ENCODE results near the gene DALRD3.

DALRD3 gene

GRCh38 chr3:49004352-49005302, 13.8 kb downstream of the DALRD3 start:
- DNase-seq: peak; percentile 27

- no peak for DNase-seq
Measured at GRCh38 chr3:49001155-49001554, 17.2 kb downstream of the DALRD3 start.

GRCh38 chr3:48999085-48999858, 19.1 kb downstream of the DALRD3 start:
- peak; percentile 35 for DNase-seq

GRCh38 chr3:48997714-48998637, 20.4 kb downstream of the DALRD3 start:
- DNase-seq: peak; percentile 68

- DNase-seq: no peak
Measured at GRCh38 chr3:48997102-48997635, 21.2 kb downstream of the DALRD3 start.

- DNase-seq: no peak
Measured at GRCh38 chr3:48996640-48997039, 21.7 kb downstream of the DALRD3 start.

- no peak for DNase-seq
Measured at GRCh38 chr3:48993834-48994233, 24.5 kb downstream of the DALRD3 start.

- no peak for DNase-seq
Measured at GRCh38 chr3:48991851-48992545, 26.4 kb downstream of the DALRD3 start.

GRCh38 chr3:48990636-48991469, 27.5 kb downstream of the DALRD3 start:
- DNase-seq: peak; percentile 33

- peak; percentile 13 for DNase-seq
Measured at GRCh38 chr3:48989796-48990635, 28.4 kb downstream of the DALRD3 start, which contains the start of gene P4HTM. Gene P4HTM (plus strand): TSS chr3:48990241. CDS start chr3:48990257, 16 bp downstream.

- DNase-seq: no peak
Measured at GRCh38 chr3:48989126-48989795, 29.1 kb downstream of the DALRD3 start.

- no peak for DNase-seq
Measured at GRCh38 chr3:48985831-48986376, 32.5 kb downstream of the DALRD3 start.

- DNase-seq: no peak
Measured at GRCh38 chr3:48984663-48985062, 33.7 kb downstream of the DALRD3 start.

- DNase-seq: no peak
Measured at GRCh38 chr3:48983096-48983495, 35.3 kb downstream of the DALRD3 start.

- DNase-seq: no peak
Measured at GRCh38 chr3:48982686-48983085, 35.7 kb downstream of the DALRD3 start.

GRCh38 chr3:48982016-48982415, 36.4 kb downstream of the DALRD3 start:
- no peak for DNase-seq

GRCh38 chr3:48980295-48980694, 38.1 kb downstream of the DALRD3 start:
- no peak for DNase-seq

GRCh38 chr3:48979451-48979850, 38.9 kb downstream of the DALRD3 start:
- no peak for DNase-seq
